ENCODE measurements around the gene CNGA3.

CNGA3 gene

DNA sequence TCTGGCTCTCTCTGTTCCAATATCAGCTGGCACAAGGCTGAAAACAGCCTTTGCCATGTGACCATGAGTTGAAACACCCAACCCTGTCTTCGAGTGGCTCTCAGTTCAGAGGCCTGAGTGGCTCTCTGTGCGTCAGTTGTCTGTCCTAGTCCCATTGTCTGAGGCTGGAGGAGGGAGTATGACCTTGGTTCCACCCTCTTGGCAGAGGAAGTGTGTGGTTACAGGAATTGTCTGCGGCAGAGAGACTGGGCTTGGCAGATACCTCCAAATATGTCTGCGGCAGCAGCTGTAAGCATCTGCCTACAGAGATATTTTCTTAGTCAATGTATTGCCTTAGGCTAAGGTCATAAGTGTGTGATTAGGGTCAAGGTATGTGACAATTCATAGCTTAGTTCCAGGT is 32.6 kb downstream of the CNGA3 start:
- no peak for DNase-seq

GRCh38 chr2:98379311-98380202 is 33.3 kb downstream of the CNGA3 start:
- DNase-seq = no peak

- DNase-seq = no peak
Measured at GRCh38 chr2:98380203-98380535, 33.9 kb downstream of the CNGA3 start.

- DNase-seq = no peak
Measured at GRCh38 chr2:98381494-98381893, 35.2 kb downstream of the CNGA3 start.

DNA sequence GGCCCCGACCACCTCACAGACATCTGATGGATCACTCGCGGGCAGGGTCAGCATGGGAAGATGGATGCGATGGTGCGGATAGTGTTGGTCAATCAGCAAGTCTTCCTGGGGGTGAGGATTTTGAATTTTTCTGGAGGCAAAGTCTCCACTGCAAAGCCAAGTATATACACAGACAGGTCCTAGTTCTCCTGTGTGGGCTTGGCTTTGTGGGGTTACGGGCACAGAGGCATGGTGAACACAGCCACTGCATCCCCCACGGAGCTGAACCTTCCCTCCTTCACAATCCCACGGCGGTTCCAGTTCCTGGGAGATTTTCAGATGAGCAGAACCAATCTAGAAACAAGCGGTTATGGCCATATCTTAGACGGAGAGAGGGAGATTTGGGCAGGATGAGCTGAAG is 35.8 kb downstream of the CNGA3 start:
- no peak for DNase-seq

- no peak for DNase-seq
Measured at GRCh38 chr2:98382739-98383138, 36.5 kb downstream of the CNGA3 start.

GRCh38 chr2:98383166-98383565 is 36.9 kb downstream of the CNGA3 start:
- no peak for DNase-seq

DNA sequence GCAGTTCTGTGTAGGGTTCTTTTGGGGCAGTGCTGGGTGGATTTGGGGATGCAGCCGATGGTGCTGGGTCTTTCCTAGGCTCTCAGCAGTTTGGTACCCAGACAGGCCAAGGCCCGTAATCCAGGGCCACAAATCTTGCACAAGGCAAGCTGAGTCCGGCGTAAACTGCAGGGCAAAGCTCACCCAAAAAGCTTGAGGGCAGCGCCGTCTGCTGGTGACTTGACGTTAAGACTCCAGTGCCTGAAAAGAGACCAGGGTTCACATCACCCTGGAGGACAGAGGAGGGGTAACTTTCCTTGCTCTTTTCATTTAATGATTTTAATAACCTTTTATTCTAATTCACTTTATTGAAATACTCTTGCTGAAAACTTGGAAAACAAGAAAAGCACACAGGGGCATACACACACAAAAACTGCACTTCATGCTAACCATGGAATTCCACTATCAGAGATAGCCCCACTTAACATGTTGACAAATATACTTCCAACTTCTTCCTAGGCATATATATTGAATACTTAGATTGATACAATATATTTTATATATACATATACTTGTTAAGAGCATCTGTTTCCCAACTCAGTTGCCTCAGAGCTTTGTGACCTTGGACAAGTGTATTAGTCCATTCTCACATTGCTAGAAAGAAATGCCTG is 38.9 kb downstream of the CNGA3 start:
- DNase-seq = peak; percentile 75 to 83

DNA sequence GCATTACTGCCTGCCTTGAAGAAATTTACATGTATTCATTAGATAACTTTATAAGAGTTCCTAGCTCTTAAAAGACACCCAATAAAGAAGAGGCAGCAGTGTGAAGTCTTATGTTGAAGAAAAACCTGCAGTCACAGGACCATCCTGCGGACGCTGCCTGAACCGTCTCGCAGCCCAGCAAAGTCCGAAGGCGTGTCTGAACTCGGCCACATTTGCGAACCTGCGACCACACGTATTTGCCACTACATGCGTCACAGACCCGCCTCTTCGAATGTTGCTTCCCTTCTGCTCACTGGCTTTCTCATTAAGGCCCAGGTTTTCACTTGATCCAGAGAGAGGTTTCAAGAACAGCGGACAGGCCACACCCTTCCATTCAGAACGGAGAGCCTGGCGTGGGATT is 41.2 kb downstream of the CNGA3 start:
- DNase-seq = no peak

GRCh38 chr2:98388081-98388480 is 41.8 kb downstream of the CNGA3 start:
- DNase-seq = no peak

GRCh38 chr2:98388601-98389250 is 42.5 kb downstream of the CNGA3 start:
- no peak for DNase-seq

DNA sequence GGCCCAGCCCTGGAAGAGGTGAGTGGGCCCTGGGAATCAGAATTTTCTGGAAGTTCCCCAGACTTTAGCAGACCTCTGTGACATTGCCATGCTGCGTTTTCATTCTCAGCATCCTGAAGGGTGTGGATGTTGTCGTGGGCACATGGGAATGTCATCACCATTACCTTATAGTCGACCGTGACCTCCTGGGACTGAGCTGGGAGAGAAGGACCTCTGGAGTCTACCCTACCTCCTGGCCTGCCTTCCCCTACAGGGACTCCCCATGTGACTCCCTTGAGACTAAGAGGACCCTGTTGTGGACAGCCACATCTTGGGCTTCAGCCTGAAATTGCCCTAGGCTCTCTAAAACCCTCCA is 43.0 kb downstream of the CNGA3 start:
- DNase-seq = no peak

DNA sequence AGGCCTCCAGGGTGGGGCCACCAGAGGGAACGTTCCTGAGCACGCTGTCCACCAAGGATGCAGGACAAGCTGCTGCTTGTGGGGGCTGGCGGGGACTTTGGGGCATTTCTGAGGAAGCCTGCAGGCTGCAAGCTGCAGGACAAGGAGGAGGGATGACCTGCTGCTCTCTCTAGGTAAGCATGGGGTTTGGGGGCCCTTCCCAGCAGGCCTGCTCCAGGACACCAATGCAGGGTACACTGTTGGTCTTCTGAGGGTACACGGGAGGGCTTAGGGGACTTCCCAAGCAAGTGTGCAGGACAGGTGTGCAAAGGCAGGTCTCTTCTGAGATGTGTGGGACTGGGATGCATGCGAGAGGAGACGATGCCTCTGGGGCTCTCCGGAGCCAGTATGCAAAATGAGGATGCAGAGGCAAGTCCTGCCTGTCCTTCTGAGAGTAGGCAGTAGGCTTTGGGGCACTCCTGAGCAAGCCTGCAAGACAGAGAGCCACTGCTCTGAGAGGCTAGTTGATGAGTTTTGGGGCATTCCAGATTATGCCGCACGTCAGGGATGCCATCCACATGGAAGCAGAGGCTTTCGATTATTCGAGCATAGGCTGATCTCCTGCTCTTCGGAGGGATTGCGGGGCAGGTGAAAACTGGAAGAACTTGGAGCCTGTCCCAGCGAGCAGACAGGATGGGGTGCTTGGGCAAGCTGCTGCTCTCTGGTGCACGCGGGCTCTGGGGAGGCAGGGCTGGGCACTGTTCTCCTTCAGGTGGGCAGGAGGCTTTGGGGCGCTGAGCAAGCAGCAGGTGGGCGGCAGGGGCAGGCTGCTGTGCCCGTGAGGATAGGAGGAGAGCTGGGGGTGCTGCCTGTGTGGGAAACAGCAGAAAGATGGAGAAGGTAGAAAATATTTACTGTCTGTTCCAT is 44.6 kb downstream of the CNGA3 start:
- no peak for DNase-seq

GRCh38 chr2:98391581-98392270 is 45.5 kb downstream of the CNGA3 start:
- DNase-seq = no peak

- no peak for DNase-seq
Measured at GRCh38 chr2:98393354-98393753, 47.1 kb downstream of the CNGA3 start.

DNA sequence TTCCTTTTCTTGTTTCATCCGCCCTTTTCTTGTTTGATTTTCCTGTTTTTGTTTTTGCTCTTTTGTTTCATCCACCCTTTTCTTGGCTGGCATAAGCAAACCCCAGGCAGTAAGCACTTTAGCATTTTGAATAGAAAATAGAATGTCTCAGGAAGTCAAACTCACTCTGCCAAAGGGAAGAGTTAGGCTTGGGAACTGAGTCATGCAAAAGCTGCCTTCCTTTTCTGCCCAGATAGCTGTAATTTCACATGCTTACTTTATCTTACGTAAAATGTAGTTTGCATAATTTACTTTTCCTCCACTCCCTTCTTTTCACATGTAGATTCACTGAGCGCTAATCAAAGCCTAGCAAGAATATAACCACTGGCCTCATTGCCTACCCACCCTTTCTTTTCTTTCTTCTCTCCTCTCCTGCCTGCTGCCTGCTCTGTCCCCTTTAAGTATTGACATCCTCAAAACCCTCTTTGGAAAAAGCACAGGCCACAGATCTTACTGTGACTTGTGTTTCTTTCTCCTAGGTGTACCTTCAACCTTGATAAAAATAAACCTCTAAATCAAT is 48.4 kb downstream of the CNGA3 start:
- no peak for DNase-seq

GRCh38 chr2:98395977-98396376 is 49.7 kb downstream of the CNGA3 start:
- DNase-seq = no peak

DNA sequence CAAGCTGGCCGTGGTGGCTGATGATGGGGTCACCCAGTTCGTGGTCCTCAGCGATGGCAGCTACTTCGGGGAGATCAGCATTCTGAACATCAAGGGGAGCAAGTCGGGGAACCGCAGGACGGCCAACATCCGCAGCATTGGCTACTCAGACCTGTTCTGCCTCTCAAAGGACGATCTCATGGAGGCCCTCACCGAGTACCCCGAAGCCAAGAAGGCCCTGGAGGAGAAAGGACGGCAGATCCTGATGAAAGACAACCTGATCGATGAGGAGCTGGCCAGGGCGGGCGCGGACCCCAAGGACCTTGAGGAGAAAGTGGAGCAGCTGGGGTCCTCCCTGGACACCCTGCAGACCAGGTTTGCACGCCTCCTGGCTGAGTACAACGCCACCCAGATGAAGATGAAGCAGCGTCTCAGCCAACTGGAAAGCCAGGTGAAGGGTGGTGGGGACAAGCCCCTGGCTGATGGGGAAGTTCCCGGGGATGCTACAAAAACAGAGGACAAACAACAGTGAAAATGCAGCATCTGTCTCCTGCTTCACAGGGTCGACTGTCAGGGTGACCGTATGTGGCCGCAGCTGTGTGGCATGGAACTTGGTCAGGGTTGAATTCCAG is 50.6 kb downstream of the CNGA3 start:
- DNase-seq = no peak

DNA sequence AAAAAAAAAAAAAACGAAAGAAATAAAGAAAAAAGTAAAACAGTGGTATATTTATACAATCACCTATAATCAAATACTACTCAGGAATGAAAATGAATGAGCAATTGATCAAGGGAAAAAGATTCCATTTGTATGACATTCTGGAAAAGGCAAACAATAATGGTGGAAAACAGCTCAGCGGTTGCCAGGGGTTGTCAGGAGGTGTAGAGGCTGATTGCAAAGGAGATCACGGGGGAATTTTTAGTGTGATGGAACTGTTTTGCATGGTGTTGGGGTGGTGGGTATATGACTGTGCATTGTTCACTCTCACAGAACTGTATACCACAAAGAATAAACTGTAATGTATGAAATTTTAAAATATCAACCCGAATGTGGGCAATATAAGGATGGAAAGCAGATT is 52.9 kb downstream of the CNGA3 start:
- no peak for DNase-seq

GRCh38 chr2:98403878-98404277 is 57.6 kb downstream of the CNGA3 start:
- no peak for DNase-seq

- no peak for DNase-seq
Measured at GRCh38 chr2:98404556-98405250, 58.4 kb downstream of the CNGA3 start.
